ENCODE data around the gene TMEM14A. TPM values are rescaled to one million over a fixed set of nuclear protein-coding genes. Genes with fewer than 3 reads are reported as not detected.

TMEM14A gene
- total RNA-seq, 1 experiment from 2014 or later: 41.9 TPM

DNA sequence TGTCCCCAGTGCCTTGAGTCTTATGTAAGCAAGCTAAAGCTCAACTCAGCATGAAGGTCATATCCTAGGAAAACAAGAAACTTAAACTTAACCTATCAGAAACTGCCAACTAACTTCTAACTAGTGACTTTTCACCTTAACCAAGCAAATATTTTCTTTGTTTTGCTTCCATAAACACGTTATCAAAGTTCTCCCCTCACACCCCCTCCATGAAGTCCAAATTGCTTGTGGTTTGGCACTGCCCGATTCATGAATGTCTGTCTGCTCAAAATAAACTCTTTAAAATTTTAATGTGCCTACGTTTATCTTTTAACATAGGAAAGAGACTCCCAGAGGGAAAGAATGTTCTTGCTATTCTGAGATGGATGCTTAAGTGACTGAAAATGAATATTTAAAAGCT is 57.5 kb downstream of the TMEM14A start:
- intact Hi-C loops (cut with micrococcal nuclease; ENCODE audit: unreplicated experiment): no loop called here

DNA sequence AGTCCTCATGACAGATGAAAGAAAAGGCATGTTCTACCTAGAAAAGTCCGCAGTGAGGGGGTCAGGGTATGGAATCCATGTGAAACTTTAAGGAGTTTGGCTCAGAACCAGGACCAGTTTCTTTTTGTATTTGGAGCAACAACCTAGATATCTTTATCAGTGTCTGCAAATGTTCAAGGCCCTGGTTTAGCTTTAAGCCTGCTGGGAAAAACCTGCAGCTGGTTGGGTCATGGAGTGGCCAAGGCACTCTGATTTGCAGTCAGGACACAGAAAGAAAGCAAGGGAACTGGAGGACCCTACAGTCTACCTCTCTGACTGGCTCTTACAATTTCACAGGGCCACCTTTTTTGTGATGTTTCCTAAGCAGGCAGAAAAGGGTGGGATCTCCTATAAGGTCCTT is 58.7 kb downstream of the TMEM14A start:
- TF ChIP-seq, protein P1, sequence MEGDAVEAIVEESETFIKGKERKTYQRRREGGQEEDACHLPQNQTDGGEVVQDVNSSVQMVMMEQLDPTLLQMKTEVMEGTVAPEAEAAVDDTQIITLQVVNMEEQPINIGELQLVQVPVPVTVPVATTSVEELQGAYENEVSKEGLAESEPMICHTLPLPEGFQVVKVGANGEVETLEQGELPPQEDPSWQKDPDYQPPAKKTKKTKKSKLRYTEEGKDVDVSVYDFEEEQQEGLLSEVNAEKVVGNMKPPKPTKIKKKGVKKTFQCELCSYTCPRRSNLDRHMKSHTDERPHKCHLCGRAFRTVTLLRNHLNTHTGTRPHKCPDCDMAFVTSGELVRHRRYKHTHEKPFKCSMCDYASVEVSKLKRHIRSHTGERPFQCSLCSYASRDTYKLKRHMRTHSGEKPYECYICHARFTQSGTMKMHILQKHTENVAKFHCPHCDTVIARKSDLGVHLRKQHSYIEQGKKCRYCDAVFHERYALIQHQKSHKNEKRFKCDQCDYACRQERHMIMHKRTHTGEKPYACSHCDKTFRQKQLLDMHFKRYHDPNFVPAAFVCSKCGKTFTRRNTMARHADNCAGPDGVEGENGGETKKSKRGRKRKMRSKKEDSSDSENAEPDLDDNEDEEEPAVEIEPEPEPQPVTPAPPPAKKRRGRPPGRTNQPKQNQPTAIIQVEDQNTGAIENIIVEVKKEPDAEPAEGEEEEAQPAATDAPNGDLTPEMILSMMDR (IDR thresholded peaks at IDR 0.05; ENCODE audit: insufficient read depth in 1 of 2, low read depth in 1 of 2, low read length in 1 of 2, severe bottlenecking in 1 of 2, unreplicated experiment in 1 of 2): no peak
- no peak overlapping the region for H3K4me3 ChIP-seq (ENCODE audit: low read depth, low read length)
- H3K4me1 ChIP-seq: peaks cover 42% of the 10 kb centered on the region
- intact Hi-C loops (cut with micrococcal nuclease; ENCODE audit: unreplicated experiment): no loop called here
- H3K4me1 Mint-ChIP-seq (ENCODE audit: low read depth, unreplicated experiment): peaks cover 29% of the 10 kb centered on the region
- no TSS peak for BruUV-seq (replicated peaks)
- H3K36me3 ChIP-seq (ENCODE audit: control insufficient read depth, insufficient read depth, low read length): no peaks in the 10 kb centered on the region
- DNase-seq: no peak
- no peaks in the 10 kb centered on the region for H3K27me3 ChIP-seq (replicated peaks; ENCODE audit: control insufficient read depth, insufficient read depth, low read length)
- H3K36me3 Mint-ChIP-seq (ENCODE audit: insufficient read depth, unreplicated experiment): peaks cover 18% of the 10 kb centered on the region
- no peaks in the 10 kb centered on the region for H3K27me3 Mint-ChIP-seq (ENCODE audit: insufficient read depth, unreplicated experiment)
- H3K27ac Mint-ChIP-seq (ENCODE audit: unreplicated experiment): no peak overlapping the region
- ChIA-PET CTCF (interaction anchor here (0.6 kb wide), 1 partner anchor 922 kb away, joined by 5 read pairs; no protein-coding TSS in a partner anchor), POLR2A (no interaction called here)
- H3K9me3 Mint-ChIP-seq (ENCODE audit: unreplicated experiment): no peaks in the 10 kb centered on the region
- H3K9me3 ChIP-seq: no peaks in the 10 kb centered on the region
- no peak overlapping the region for H3K4me3 Mint-ChIP-seq (ENCODE audit: unreplicated experiment)

More for the DNA sequence above, 57.5 kb downstream of the TMEM14A start:
- Mint-ChIP-seq H3K36me3 (ENCODE audit: insufficient read depth, unreplicated experiment) (peaks cover 18% of the 10 kb centered on the region), H3K27me3 (ENCODE audit: insufficient read depth, unreplicated experiment) (no peaks in the 10 kb centered on the region), H3K27ac (ENCODE audit: unreplicated experiment) (peak overlapping the region; percentile 44), H3K4me1 (ENCODE audit: low read depth, unreplicated experiment) (peaks cover 37% of the 10 kb centered on the region), H3K9me3 (ENCODE audit: unreplicated experiment) (no peaks in the 10 kb centered on the region), H3K4me3 (ENCODE audit: unreplicated experiment) (no peak overlapping the region)
- H3K4me3 ChIP-seq (ENCODE audit: low read depth, low read length): no peak overlapping the region
- CTCF ChIA-PET: no interaction called here
- no peaks in the 10 kb centered on the region for H3K9me3 ChIP-seq
- POLR2A ChIA-PET: no interaction called here
- no peaks in the 10 kb centered on the region for H3K27me3 ChIP-seq (replicated peaks; ENCODE audit: control insufficient read depth, insufficient read depth, low read length)
- TF ChIP-seq, protein P1 (IDR thresholded peaks at IDR 0.05; ENCODE audit: insufficient read depth in 1 of 2, low read depth in 1 of 2, low read length in 1 of 2, severe bottlenecking in 1 of 2, unreplicated experiment in 1 of 2): no peak
- BruUV-seq (replicated peaks): no TSS peak
- no peak for DNase-seq
- H3K4me1 ChIP-seq: peaks cover 53% of the 10 kb centered on the region
- H3K36me3 ChIP-seq (ENCODE audit: control insufficient read depth, insufficient read depth, low read length): no peaks in the 10 kb centered on the region

- no peaks in the 10 kb centered on the region for H3K9me3 ChIP-seq
- CTCF ChIA-PET: no interaction called here
- no peaks in the 10 kb centered on the region for H3K36me3 ChIP-seq (ENCODE audit: control insufficient read depth, insufficient read depth, low read length)
- TF ChIP-seq, protein P1 (IDR thresholded peaks at IDR 0.05; ENCODE audit: insufficient read depth in 1 of 2, low read depth in 1 of 2, low read length in 1 of 2, severe bottlenecking in 1 of 2, unreplicated experiment in 1 of 2): no peak
- POLR2A ChIA-PET: no interaction called here
- peaks cover 12% of the 10 kb centered on the region for H3K4me1 Mint-ChIP-seq (ENCODE audit: low read depth, unreplicated experiment)
- no peak for DNase-seq
- H3K27me3 Mint-ChIP-seq (ENCODE audit: insufficient read depth, unreplicated experiment): no peaks in the 10 kb centered on the region
- peaks cover 23% of the 10 kb centered on the region for H3K4me1 ChIP-seq
- no peak overlapping the region for H3K4me3 Mint-ChIP-seq (ENCODE audit: unreplicated experiment)
- no peak overlapping the region for H3K4me3 ChIP-seq (ENCODE audit: low read depth, low read length)
- intact Hi-C loops (cut with micrococcal nuclease; ENCODE audit: unreplicated experiment): no loop called here
- peaks cover 11% of the 10 kb centered on the region for H3K36me3 Mint-ChIP-seq (ENCODE audit: insufficient read depth, unreplicated experiment)
- no peak overlapping the region for H3K27ac Mint-ChIP-seq (ENCODE audit: unreplicated experiment)
- no TSS peak for BruUV-seq (replicated peaks)
- no peaks in the 10 kb centered on the region for H3K9me3 Mint-ChIP-seq (ENCODE audit: unreplicated experiment)
- no peaks in the 10 kb centered on the region for H3K27me3 ChIP-seq (replicated peaks; ENCODE audit: control insufficient read depth, insufficient read depth, low read length)
Measured at GRCh38 chr6:52731719-52732118, 60.8 kb downstream of the TMEM14A start.
